Embryonic facial prominence (tissue), 1 donor: ENCODE data around the gene CPT1C.

Experiments used
- DNase-seq: peaks from one replicate; pipeline ENCODE4 v3.0.0-alpha.2; 2016; ENCODE audit errors: extremely low spot score

The CPT1C gene

GRCh38 chr19:49758292-49758691 is 67.4 kb downstream of the CPT1C start:
- no peak for DNase-seq

GRCh38 chr19:49761249-49761624 is 70.3 kb downstream of the CPT1C start:
- no peak for DNase-seq

DNA sequence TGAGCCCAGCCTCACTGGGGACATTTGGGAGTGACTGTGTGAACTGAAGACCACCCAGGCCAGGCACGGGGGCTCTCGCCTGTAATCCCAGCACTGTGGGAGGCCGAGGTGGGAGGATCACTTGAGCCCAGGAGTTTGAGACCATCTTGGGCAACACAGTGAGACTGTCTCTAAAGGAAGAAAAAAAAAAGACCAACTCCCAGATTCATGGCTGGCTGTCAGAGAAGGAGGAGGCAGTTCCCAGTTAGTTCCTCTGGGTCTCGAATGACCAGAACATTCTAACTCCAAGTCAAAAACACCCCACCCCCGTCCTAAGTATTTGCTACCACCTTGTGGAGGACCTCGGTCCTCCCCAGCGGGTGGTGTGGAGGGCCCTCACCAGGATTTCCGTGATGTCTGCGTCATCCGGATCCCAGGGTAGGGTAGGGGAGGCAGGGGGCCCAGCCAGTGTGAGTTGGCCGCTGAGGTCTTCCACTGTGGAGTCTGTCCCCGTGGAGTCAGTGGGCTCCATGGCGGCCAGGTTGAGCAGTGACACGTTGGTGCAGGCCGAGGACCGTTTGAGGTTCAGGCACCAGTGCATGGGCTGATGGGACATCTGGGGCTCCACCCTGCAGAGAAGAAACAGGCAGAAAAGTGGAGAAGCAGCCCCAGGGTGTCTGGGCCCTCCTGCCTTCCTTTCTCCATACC is 70.9 kb downstream of the CPT1C start:
- no peak for DNase-seq

DNA sequence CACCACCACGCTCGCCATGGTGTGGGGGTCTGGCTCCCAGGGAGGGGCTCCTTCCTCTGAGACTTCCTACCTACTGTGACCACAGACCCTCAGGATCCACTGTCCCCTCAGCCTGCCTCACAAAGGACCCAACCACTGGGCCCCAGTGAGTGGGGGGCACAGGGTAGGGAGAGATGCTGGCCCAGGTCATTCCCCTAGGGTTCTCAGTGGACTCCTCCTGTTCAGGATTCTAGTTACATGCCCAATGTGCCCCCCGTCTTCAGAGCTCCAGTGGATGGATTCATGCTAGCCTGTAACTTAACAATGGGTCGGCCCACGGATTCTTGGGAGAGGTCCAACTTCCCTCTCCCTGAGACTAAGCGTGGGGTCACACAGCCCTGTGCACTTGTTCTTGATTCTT is 72.3 kb downstream of the CPT1C start, which contains the start of gene TSKS:
TSS of gene TSKS (minus strand) at position 77 of the 400 bp plus-strand sequence. CDS start at position 18, 59 bp downstream.
- no peak for DNase-seq
